ENCODE measurements around the gene PTPRR. TPM values are rescaled to one million over a fixed set of nuclear protein-coding genes. Genes with fewer than 3 reads are reported as not detected.

The PTPRR gene
- total RNA-seq, 1 donor from 2014 or later, result 1.4 TPM

DNA sequence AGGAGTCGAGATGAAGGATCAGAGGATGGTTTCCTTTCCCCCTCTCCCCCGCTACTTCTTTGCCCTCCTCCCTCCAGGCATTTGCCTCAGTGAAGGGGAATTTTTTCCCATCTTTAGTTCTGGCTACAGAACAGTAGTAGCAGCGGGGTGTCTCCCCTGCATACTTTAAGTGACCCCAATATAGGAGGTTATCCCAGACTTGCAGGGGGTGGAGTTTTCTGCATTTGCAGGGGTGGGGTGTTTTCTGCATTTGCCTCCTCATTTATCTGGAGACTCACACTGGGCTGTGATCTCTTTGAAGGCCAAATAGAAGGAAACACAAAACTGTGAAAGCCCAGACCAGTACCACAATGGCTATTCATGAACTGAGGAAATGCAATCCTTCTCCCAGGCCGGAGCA is 303.1 kb downstream of the PTPRR start:
- H3K27me3 Mint-ChIP-seq (ENCODE audit: low read depth, unreplicated experiment), result peaks cover 11% of the 10 kb centered on the region
- Histone ChIP-seq H4K20me1 (ENCODE audit: insufficient read depth, low read length) (no peaks in the 10 kb centered on the region), H3K9ac (ENCODE audit: low read length) (no peak overlapping the region), H3K27me3 (ENCODE audit: insufficient read depth, low read length) (no peaks in the 10 kb centered on the region), H3K27ac (ENCODE audit: low read depth, low read length) (no peak overlapping the region), H3K4me1 (ENCODE audit: insufficient read depth, low read length) (no peaks in the 10 kb centered on the region), H3K4me2 (ENCODE audit: low read length) (no peak overlapping the region), H3K4me3 (ENCODE audit: insufficient read depth, low read depth, low read length) (no peak overlapping the region), H2AFZ (ENCODE audit: low read depth, low read length) (no peak overlapping the region), H3K79me2 (ENCODE audit: insufficient read depth, low read length) (no peaks in the 10 kb centered on the region), H3K36me3 (ENCODE audit: insufficient read depth, low read length) (no peaks in the 10 kb centered on the region), H3K9me3 (ENCODE audit: insufficient read depth, low read depth, low read length) (no peaks in the 10 kb centered on the region)
- no peaks in the 10 kb centered on the region for H3K4me1 Mint-ChIP-seq (ENCODE audit: low read depth, unreplicated experiment)
- H3K36me3 Mint-ChIP-seq (ENCODE audit: low read depth, unreplicated experiment), result no peaks in the 10 kb centered on the region
- no peaks in the 10 kb centered on the region for H3K9me3 Mint-ChIP-seq (ENCODE audit: unreplicated experiment)
- no peak overlapping the region for H3K27ac Mint-ChIP-seq (ENCODE audit: unreplicated experiment)
- no peak overlapping the region for H3K4me3 Mint-ChIP-seq (ENCODE audit: unreplicated experiment)
- FAIRE-seq, result no peak
- TF ChIP-seq EZH2 (IDR thresholded peaks at IDR 0.05; ENCODE audit: insufficient read depth, low read length) (no peak), CTCF (IDR thresholded peaks at IDR 0.05; ENCODE audit: insufficient read depth, low read depth, low read length) (no peak)
- DNase-seq (ENCODE audit: low read depth), result no peak

DNA sequence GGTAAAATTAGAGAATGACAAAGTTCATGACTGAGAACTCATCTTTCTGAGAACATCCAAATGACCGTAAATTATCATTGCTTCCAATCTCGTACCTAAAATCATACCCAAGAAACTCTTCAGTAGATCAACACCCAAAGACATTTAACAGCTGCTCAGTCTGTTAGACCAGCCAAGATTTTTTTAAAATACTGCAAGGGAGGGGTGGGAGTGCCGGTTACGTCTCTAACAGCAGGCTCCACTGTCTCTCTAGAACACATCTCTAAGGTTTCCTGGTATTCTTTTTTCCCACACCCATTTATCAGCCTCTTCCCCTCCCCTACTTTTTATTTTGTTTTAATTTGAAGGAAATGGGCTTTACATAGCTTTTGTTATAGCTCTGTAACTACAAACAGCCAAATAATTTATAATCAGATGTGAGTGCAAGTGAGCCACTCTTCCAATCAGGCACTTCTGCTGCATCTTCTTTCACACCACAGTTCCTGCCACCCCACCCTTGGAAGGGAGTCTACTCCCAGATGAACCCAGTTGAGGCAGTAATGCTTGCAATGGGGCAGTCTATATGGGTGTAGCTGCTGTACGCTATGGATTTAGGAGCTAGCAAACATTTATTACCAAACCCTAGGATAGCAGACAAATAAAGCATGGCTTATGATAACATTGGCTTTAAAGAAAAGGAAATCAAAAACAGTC is 305.2 kb downstream of the PTPRR start:
- H3K27ac ChIP-seq (ENCODE audit: low read depth, low read length), result no peak overlapping the region
- no peaks in the 10 kb centered on the region for H4K20me1 ChIP-seq (ENCODE audit: insufficient read depth, low read length)
- no peak overlapping the region for H3K4me3 Mint-ChIP-seq (ENCODE audit: unreplicated experiment)
- no peak overlapping the region for H3K27ac Mint-ChIP-seq (ENCODE audit: unreplicated experiment)
- H3K4me2 ChIP-seq (ENCODE audit: low read length), result no peak overlapping the region
- no peaks in the 10 kb centered on the region for H3K79me2 ChIP-seq (ENCODE audit: insufficient read depth, low read length)
- H2AFZ ChIP-seq (ENCODE audit: low read depth, low read length), result no peak overlapping the region
- H3K36me3 ChIP-seq (ENCODE audit: insufficient read depth, low read length), result no peaks in the 10 kb centered on the region
- no peak overlapping the region for H3K4me3 ChIP-seq (ENCODE audit: insufficient read depth, low read depth, low read length)
- TF ChIP-seq CTCF (IDR thresholded peaks at IDR 0.05; ENCODE audit: insufficient read depth, low read depth, low read length), result no peak
- no peak for TF ChIP-seq EZH2 (IDR thresholded peaks at IDR 0.05; ENCODE audit: insufficient read depth, low read length)
- H3K4me1 Mint-ChIP-seq (ENCODE audit: low read depth, unreplicated experiment), result no peaks in the 10 kb centered on the region
- no peaks in the 10 kb centered on the region for H3K4me1 ChIP-seq (ENCODE audit: insufficient read depth, low read length)
- DNase-seq (ENCODE audit: low read depth) (no peak), FAIRE-seq (no peak)
- H3K36me3 Mint-ChIP-seq (ENCODE audit: low read depth, unreplicated experiment), result no peaks in the 10 kb centered on the region
- no peaks in the 10 kb centered on the region for H3K9me3 Mint-ChIP-seq (ENCODE audit: unreplicated experiment)
- H3K27me3 ChIP-seq (ENCODE audit: insufficient read depth, low read length), result no peaks in the 10 kb centered on the region
- no peaks in the 10 kb centered on the region for H3K9me3 ChIP-seq (ENCODE audit: insufficient read depth, low read depth, low read length)
- no peak overlapping the region for H3K9ac ChIP-seq (ENCODE audit: low read length)
- peaks cover 26% of the 10 kb centered on the region for H3K27me3 Mint-ChIP-seq (ENCODE audit: low read depth, unreplicated experiment)
